Dedifferentiated amniotic fluid mesenchymal stem cell (primary cell): ENCODE results near the gene HOXC13.

ENCODE experiments used
- DNase-seq: peaks from one replicate; pipeline ENCODE4 v3.0.0-alpha.2; 2016; ENCODE audit errors: extremely low spot score

The HOXC13 gene

DNA sequence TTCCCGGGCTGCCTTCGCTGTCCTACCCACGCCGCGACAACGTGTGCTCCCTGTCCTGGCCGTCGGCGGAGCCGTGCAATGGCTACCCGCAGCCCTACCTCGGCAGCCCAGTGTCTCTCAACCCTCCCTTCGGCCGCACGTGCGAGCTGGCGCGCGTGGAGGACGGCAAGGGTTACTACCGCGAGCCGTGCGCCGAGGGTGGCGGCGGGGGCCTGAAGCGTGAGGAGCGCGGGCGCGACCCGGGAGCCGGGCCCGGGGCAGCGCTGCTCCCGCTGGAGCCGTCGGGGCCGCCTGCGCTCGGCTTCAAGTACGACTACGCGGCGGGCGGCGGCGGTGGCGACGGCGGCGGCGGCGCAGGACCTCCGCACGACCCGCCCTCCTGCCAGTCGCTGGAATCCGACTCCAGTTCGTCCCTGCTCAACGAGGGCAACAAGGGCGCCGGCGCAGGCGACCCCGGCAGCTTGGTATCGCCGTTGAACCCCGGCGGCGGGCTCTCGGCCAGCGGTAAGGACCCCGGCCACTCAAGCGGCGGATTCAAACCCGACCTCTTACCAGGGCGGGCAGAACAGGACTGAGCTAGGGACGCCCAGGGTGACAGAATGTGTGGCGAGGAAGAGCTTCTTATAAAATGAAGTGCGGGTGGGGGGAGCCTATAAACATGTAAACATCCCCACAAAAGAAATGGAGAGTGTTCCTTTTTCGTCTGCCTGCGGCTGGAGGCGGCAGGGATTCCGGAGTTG is 16.6 kb downstream of the HOXC13 start:
- no peak for DNase-seq

DNA sequence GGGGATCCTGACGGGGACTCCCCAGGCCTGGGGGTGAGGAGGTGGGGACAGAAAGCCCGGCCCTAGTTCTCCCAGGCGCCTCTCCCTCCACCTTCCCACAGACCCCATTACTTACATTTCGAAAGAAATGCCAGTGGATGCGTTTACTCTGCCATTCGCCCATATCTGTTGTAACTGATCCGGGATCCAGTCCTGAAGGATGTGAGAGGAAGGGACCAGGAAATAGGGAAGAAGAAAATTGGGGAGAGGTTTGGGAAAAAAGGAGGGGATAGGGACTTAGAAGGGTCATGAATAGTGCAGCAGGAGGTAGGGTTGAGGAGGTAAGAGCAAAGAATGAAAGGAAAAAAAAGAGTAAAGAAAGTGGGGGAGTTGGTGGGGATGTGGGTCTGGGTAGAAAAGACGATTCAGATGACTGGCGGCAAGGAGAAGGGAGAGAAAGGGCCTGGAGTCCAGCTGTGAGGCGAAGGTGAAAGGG is 17.2 kb downstream of the HOXC13 start:
- DNase-seq = no peak

GRCh38 chr12:53956251-53956887 is 17.7 kb downstream of the HOXC13 start:
- no peak for DNase-seq

DNA sequence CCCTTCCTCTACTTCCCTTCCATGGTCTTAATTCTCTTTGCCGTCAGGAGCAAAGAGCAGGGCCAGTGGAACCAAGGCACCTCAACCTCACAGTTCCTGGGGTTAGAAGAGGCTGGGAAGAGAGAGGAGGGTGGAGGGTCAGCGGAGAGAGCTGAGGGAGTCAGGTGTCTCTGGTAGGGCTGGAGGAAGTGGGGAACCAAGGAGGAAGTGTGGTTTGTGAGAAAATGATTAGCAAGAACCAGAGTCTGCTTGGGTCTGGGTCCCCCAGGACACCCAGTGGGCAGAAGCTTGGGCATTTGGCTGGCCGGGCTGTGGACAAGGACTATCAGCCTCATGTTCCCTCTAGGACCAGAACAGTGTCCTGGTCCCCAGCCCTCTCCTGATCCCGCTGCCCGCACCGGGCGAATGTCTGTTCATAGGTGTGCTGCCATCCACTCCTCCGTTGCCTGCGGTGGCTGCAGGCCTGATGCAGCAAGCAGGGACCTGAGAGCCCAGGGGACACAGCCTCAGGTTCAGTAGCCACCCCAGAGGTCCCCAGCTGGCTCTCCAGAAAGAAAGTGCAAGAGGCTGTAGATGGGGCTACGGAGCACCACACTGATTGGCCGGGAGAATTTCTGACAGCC is 18.4 kb downstream of the HOXC13 start:
- DNase-seq = no peak

DNA sequence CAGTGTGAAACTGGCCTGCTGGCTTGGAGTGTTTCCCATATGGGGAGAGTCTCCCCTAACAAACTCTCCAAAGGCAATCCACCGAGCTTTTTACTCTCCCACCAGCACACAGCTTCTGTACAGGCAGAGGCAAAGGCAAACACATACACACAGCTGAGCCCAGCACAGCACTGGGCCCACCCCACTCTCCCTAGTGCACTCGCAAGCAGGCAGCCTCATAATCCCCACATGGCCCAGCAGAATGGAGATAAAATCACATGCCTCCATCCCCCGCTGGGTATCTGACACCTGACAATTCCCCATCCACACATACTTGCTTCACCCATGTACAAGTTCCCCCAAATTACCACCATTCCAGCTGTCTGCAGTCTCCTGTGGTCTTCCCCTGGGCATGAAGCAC is 19.5 kb downstream of the HOXC13 start:
- DNase-seq = no peak

DNA sequence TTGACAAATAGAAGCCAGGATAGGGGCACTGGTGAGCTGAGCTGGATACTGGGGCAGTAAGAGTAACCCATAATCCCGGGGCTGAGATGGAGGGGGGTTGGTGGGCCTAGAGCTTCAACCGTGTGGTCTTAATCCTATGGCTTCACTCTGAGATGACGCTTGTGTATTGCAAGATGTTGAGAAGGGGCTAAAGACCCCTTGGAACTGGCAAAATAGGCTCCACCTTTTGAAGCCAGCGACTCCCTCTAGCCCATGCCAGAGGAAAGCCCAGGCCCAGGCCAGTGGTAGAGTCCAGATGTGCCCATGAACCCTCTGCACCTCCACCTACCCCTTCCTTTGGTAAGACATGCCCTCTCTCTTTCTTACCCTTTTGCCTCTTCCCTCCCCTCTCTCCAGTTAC is 20.7 kb downstream of the HOXC13 start:
- no peak for DNase-seq

- no peak for DNase-seq
Observed at GRCh38 chr12:53960187-53961024, 21.8 kb downstream of the HOXC13 start.

- DNase-seq = no peak
Observed at GRCh38 chr12:53961025-53961761, 22.6 kb downstream of the HOXC13 start.

DNA sequence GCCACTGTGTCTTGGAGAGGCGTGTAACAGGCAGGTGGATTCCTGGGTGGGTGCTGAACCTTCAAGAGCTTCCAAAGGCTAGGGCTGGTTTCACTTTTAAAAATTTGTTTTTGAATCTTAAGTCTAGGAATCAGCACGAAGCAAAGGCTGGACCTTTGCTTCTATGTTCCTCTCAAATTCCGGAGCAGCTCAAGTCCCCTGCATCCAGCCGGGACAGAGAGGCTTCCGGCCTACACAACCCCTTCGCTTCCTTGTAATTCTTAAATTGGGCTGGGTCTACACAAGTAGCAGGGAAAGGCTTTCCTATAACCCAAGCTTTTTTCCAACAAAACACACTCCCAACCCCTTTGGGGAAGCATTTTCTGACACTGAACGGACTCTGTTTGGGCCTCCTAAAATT is 24.4 kb downstream of the HOXC13 start:
- DNase-seq = no peak

GRCh38 chr12:53963434-53964314 is 25.0 kb downstream of the HOXC13 start:
- DNase-seq = no peak

DNA sequence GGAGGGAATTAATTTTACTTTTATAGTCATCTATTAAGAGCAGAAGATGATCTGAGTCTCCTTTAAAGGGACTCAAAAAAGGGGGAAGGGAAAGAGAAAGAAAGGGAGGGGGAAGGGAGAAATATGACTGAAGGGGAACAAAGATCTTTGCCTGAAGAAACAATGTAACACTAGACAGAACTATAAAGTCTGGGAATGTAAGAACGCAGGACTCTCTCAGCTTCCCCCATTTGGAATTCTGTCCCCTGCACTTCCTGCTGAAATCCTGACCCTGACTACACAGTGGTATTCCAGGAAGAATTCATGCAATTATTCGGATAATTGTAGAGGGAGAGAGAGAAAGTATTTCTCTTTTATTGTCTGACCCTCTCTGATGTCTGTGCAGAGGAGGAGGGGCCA is 25.7 kb downstream of the HOXC13 start:
- no peak for DNase-seq

DNA sequence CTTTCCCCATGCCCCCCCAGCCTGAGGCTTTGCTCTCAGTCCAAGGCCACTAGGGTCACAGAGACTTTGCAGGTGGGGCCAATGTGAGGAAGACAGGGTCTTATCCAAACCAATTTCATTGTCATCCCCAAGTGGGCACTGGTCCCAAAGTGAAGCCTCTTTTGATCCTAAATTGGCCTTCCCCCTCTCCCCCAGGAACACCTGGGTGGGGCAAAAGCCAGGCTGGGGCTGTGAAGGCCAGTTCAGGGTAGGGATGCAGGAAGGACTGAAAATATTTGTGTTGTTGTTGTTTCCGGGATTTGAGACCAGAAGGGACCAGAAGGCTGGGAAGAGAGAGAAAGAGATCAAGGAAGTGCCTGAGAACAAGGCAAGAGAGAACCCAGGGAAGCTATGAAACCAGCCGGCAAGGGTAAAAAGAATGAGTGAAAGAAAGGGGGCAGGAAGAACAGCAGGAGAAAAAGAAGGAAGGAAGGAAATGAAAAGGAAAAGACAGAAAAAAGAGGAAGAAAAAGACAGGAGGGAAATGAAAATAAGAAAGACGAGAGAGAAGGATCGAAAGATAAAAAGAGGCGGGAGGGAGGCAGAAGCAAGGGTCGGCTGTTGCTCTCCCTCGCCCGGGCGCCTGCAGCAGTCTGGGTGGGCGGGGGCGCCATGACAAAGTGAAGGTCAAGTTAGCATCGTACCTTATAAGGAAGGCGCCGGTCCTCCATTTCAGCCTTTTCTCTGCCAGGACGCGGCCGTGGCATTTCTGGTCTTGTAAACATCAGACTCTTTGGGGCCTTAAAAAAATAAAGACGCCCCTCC is 26.9 kb downstream of the HOXC13 start:
- DNase-seq = no peak

- DNase-seq = no peak
Observed at GRCh38 chr12:53966085-53966384, 27.4 kb downstream of the HOXC13 start.

- DNase-seq = no peak
Observed at GRCh38 chr12:53966385-53967133, 27.9 kb downstream of the HOXC13 start.

GRCh38 chr12:53967421-53967925 is 28.8 kb downstream of the HOXC13 start:
- DNase-seq = no peak

GRCh38 chr12:53968214-53969127 is 29.8 kb downstream of the HOXC13 start:
- no peak for DNase-seq

DNA sequence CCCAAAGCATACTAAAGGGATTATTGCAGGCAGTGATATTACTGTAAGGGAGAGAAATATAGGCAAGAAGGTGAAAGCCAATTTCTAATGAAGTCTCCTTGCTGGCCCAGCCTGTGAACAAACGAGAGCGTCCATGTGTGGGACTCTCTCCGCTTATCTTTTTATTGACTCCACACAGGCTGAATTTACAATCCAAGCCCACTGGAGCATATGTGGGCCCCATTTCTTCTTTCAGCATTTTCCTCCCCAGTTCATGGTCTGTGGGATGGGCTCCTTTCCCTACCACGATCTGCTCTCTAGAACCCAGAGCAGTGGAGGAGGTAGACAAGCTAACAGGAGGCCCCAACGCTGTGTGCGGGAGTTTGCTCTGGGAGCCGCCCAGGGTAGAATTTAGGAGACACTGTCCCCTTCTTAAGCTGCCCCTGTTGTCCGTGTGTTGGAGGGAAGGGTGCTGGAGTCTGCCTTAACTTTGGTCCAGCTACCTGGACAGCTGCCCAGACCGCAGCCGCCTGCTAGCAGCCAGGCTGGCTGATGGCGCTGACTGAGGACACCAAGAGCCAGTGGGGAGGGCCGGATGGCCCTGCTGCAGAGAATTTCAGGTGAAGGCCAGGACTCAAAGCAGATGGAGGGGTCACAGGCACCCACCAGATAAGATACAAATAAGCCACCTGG is 31.1 kb downstream of the HOXC13 start:
- DNase-seq = no peak
